LNCaP clone FGC (cell line): ENCODE results near the gene NTNG2.
A peak's percentile ranks its signal among the peaks of the same experiment; 100 is the strongest.

Source experiments
- DNase-seq: peaks from one replicate; pipeline ENCODE4 v3.0.0-alpha.2; 2011; ENCODE audit warnings: low read depth
- H3K4me3 ChIP-seq: 2 replicates; pipeline ENCODE4 v1.5.1; 2011; ENCODE audit warnings: mild to moderate bottlenecking, low read depth, low read length, control low read depth
- TF ChIP-seq, protein P1 (sequence below): IDR thresholded peaks from 2 replicates; pipeline ENCODE4 v1.5.1; 2012; ENCODE audit warnings: mild to moderate bottlenecking; ENCODE audit not compliant: control insufficient read depth, insufficient read depth; ENCODE audit errors: extremely low read depth

Gene NTNG2

DNA sequence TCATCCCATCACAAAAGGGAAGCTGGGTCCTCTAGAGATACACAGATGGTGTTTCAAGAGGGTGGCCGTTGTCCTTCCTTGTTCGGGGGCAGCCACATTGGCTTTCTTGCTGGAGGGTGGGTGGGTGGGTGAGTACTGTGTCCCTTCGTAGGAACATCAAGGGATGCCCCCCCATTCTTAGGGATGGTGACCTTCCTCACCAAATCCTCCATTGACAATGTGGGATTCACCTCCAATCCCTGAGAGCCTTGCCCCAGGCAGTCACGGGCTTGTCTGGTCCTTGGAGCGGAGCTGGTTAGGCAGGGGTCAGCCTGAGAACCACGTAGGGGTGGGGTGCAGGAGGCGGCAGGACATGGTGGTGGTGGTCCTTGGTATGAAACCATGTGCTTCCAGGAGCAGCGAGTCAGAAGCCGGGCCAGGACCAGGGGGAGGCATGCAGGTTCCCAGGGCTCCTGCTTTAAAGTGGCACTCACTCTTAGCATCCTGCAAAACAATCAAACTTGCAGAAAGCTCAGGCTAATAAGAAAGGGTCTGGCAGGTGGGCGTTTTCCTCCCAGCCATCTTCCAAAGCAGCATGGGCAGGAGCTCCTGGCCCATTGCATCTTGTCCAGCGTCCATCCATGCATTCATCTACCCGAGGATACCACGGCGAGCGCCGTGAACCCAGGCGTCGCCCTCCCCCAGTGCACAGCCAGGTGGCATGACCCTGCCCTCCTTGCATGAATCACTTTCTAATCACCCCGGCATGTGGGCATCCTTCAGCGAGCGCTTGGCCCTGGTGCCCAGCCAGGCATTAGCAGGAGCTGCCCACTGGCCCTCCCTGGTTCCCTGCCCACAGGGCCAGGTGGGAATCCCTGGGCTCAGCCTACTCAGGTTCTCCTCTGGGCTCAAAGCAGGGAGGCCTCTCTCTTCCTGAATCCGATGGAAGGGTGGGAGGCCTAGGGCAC lies 76.4 kb downstream of the NTNG2 start:
- no peak for DNase-seq
- H3K4me3 ChIP-seq = no peak overlapping the region
- TF ChIP-seq, protein P1, sequence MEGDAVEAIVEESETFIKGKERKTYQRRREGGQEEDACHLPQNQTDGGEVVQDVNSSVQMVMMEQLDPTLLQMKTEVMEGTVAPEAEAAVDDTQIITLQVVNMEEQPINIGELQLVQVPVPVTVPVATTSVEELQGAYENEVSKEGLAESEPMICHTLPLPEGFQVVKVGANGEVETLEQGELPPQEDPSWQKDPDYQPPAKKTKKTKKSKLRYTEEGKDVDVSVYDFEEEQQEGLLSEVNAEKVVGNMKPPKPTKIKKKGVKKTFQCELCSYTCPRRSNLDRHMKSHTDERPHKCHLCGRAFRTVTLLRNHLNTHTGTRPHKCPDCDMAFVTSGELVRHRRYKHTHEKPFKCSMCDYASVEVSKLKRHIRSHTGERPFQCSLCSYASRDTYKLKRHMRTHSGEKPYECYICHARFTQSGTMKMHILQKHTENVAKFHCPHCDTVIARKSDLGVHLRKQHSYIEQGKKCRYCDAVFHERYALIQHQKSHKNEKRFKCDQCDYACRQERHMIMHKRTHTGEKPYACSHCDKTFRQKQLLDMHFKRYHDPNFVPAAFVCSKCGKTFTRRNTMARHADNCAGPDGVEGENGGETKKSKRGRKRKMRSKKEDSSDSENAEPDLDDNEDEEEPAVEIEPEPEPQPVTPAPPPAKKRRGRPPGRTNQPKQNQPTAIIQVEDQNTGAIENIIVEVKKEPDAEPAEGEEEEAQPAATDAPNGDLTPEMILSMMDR = no peak

DNA sequence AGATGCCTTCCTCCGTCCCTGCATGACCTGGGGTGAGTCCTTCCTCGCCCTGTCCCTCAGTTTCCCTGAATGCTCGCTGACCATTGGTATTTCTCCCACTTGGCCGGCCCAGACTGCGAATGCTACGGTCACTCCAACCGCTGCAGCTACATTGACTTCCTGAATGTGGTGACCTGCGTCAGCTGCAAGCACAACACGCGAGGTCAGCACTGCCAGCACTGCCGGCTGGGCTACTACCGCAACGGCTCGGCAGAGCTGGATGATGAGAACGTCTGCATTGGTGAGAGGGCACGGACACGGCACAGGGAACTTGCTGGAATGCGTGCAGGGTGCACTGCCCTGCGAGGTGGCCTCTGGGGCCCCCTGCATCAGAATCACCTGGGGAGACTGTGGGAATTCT lies 77.1 kb downstream of the NTNG2 start:
- TF ChIP-seq, protein P1 = no peak
- no peak for DNase-seq
- no peak overlapping the region for H3K4me3 ChIP-seq

GRCh38 chr9:132239518-132239917 lies 77.7 kb downstream of the NTNG2 start:
- DNase-seq = no peak
- TF ChIP-seq, protein P1 = no peak
- no peak overlapping the region for H3K4me3 ChIP-seq

DNA sequence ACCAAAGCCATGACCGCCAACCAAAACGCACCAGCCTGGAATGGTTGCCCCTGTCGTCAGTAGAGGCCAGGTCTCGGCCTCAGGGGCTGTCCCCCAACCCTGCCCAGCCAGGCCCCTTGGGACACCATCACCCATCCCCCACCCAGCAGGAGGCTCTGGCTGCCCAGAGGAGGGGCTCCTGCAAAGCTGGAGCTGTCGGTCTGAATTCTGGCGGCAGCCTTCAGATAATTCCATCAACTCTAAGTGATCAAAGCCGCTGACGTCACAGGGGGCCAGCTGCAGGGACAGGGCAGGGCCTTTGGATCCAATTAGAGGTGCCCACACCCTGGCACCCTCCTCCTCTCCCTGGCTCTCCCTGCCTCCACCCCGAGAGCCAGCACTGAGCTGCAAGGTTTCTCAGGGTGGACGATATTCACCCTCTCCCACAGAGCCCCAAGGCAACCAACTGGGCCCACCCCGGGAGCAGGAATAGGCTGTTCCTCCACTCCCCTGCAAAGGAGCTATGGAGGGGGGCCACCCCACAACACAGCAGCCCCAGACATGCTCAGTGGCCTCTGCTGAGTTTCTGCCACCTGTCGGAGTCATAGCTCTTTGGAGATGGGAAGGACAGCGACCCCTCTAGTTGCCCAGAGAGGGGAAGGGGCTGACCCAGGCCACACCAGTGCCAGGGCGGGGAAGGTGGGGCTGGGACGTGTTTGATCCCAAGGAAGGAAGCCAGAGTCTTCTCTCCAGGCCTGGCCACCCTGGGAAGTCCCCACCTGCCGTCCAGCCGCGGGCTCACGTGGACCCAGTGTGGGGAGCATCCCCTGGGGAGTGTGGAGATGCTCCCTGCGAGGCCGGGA lies 78.4 kb downstream of the NTNG2 start:
- TF ChIP-seq, protein P1 = no peak
- H3K4me3 ChIP-seq = no peak overlapping the region; the same call in 1 of the 2 replicates

DNA sequence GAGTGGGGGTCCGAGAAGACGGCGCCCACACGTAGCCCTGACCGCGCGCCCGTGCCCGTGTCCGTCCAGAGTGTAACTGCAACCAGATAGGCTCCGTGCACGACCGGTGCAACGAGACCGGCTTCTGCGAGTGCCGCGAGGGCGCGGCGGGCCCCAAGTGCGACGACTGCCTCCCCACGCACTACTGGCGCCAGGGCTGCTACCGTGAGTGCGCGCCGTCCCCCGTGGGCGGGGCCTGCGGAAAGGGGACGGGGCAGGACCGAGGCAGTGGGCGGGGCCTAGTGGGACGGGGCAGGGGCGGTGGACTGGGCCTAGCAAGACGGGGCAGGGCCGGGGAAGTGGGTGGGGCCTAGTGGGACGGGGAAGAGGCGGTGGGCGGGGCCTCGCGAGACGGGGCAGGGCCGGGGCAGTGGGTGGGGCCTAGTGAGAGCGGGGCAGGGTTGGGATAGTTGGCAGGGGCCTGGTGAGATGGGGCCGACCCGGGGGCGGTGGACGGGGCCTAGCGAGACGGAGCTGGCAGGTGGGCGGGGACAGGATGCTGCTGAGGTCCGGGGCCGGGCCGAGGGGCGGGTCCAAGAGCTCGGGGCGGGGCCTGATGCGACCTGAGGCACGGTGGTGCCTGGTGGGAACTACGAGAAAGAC lies 79.1 kb downstream of the NTNG2 start:
- peak overlapping the region; percentile 51 for H3K4me3 ChIP-seq
- peak; percentile 56 for DNase-seq
- TF ChIP-seq, protein P1 = no peak

More for the DNA sequence above, 78.4 kb downstream of the NTNG2 start:
- DNase-seq = no peak

- H3K4me3 ChIP-seq = peak overlapping the region; percentile 51
- no peak for DNase-seq
- TF ChIP-seq, protein P1 = no peak
These were observed 79.6 kb downstream of the NTNG2 start for GRCh38 chr9:132241483-132241839.
